ENCODE results near the gene CEP76.

CEP76 gene

DNA sequence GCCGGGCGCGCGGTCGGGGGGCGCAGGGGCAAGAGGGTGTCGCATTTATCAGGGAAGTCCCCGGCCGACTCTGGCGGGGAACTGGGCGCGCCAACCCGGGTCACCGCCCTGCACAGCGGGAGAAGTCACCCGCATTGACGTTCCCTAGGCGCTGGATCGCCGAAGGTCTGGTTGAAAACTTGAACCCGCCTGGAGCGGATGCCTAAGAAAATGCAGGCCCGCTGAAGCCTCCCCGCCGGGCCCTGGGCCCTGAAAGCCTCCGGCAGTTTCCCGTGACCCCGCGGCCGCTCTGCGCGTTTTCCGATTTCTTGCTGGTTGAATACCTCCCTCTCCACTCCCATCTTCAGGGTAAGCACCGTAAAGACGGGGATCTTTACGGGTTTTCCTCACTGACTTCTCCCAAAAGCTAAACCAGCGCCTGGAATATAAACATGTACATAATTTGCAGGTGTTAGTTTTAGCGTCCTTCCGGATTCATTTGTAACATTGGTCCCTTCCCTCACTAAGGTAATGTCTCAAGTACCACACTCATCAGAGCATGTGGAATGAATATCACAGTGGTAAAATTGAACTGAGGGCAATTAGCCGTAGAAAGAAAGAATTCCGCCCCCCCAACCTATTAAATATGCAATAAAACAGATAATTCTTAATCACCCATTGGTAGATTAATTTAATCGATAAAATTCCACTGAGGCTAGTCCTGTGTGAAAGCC lies 43.9 kb downstream of the CEP76 start:
- Histone ChIP-seq H2AFZ (ENCODE audit: low read length, unreplicated experiment) (peak overlapping the region; percentile 98), H3K4me3 (ENCODE audit: low read depth, low read length) (peak overlapping the region; percentile 97), H3K27ac (ENCODE audit: low read depth, low read length) (no peak overlapping the region), H3K4me1 (ENCODE audit: control insufficient read depth, insufficient read depth, low read length, unreplicated experiment) (peaks cover 8% of the 10 kb centered on the region), H3K36me3 (ENCODE audit: insufficient read depth, low read length) (no peaks in the 10 kb centered on the region), H3K79me2 (ENCODE audit: control insufficient read depth, insufficient read depth, low read length, unreplicated experiment) (peaks cover 30% of the 10 kb centered on the region), H3K27me3 (ENCODE audit: insufficient read depth, low read length) (no peaks in the 10 kb centered on the region)

- H3K4me3 ChIP-seq (ENCODE audit: low read depth, low read length) = peak within 1 kb of the TSS; percentile 97
- H3K79me2 ChIP-seq (ENCODE audit: control insufficient read depth, insufficient read depth, low read length, unreplicated experiment) = peaks cover 37% of the 10 kb centered on the region
- H2AFZ ChIP-seq (ENCODE audit: low read length, unreplicated experiment) = peak within 1 kb of the TSS; percentile 98
- H3K27ac ChIP-seq (ENCODE audit: low read depth, low read length) = peak within 1 kb of the TSS; percentile 59
- peaks cover 16% of the 10 kb centered on the region for H3K4me1 ChIP-seq (ENCODE audit: control insufficient read depth, insufficient read depth, low read length, unreplicated experiment)
- no peaks in the 10 kb centered on the region for H3K27me3 ChIP-seq (ENCODE audit: insufficient read depth, low read length)
- no peaks in the 10 kb centered on the region for H3K36me3 ChIP-seq (ENCODE audit: insufficient read depth, low read length)
Measured at GRCh38 chr18:12657684-12658425, 44.7 kb downstream of the CEP76 start, which contains the start of gene SPIRE1. SPIRE1 (minus strand) TSS chr18:12658107; CDS start chr18:12657866, 241 bp downstream.

DNA sequence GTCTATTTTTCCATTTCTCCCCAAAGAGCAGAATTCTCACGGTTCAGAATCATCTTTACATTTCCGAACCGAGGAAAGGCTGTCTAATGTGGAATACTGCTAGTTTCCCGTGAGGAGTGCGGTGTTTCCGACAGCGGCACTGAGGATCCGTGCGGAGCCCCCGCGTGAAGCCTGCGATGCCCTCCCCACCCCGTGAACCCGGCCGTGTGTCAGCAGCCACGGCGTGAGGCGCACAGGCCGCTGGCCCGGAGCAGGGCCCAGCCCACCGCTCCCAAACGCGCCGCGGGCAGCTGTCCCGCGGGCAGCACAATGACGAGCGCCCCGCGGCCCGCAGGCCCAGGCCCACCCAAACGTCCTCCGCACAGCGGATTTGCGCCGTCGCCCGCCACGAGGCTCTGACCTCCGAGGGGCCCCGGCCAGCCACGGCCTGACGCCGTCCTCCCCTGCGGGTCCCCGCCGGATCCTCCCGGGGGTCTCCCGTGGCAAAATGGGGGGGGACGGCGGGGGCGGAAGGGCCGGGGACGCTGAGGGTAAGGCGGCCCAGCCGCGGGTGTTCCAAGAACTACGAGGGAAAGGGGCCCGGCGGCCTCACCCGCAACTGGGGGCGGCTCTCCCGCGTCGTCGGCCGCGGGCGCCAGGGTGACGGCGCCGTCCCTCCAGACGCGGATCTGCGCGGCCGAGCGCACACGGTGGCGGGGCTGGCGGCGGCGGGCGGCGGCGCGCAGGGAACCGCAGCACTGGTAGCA lies 45.4 kb downstream of the CEP76 start:
- H2AFZ ChIP-seq (ENCODE audit: low read length, unreplicated experiment) = peak overlapping the region; percentile 88
- peaks cover 45% of the 10 kb centered on the region for H3K79me2 ChIP-seq (ENCODE audit: control insufficient read depth, insufficient read depth, low read length, unreplicated experiment)
- no peaks in the 10 kb centered on the region for H3K27me3 ChIP-seq (ENCODE audit: insufficient read depth, low read length)
- peaks cover 23% of the 10 kb centered on the region for H3K4me1 ChIP-seq (ENCODE audit: control insufficient read depth, insufficient read depth, low read length, unreplicated experiment)
- peak overlapping the region; percentile 97 for H3K4me3 ChIP-seq (ENCODE audit: low read depth, low read length)
- H3K36me3 ChIP-seq (ENCODE audit: insufficient read depth, low read length) = no peaks in the 10 kb centered on the region
- H3K27ac ChIP-seq (ENCODE audit: low read depth, low read length) = peak overlapping the region; percentile 59

- Histone ChIP-seq H3K79me2 (ENCODE audit: control insufficient read depth, insufficient read depth, low read length, unreplicated experiment) (peaks cover 50% of the 10 kb centered on the region), H3K27ac (ENCODE audit: low read depth, low read length) (peak overlapping the region; percentile 59), H3K4me3 (ENCODE audit: low read depth, low read length) (peak overlapping the region; percentile 97), H2AFZ (ENCODE audit: low read length, unreplicated experiment) (peak overlapping the region; percentile 88), H3K36me3 (ENCODE audit: insufficient read depth, low read length) (no peaks in the 10 kb centered on the region), H3K27me3 (ENCODE audit: insufficient read depth, low read length) (no peaks in the 10 kb centered on the region), H3K4me1 (ENCODE audit: control insufficient read depth, insufficient read depth, low read length, unreplicated experiment) (peaks cover 28% of the 10 kb centered on the region)
Measured at GRCh38 chr18:12656605-12656937, 46.0 kb downstream of the CEP76 start.

- H3K36me3 ChIP-seq (ENCODE audit: insufficient read depth, low read length) = no peaks in the 10 kb centered on the region
- peaks cover 64% of the 10 kb centered on the region for H3K79me2 ChIP-seq (ENCODE audit: control insufficient read depth, insufficient read depth, low read length, unreplicated experiment)
- peak overlapping the region; percentile 97; the same call in 1 of the 2 replicates for H3K4me3 ChIP-seq (ENCODE audit: low read depth, low read length)
- no peaks in the 10 kb centered on the region for H3K27me3 ChIP-seq (ENCODE audit: insufficient read depth, low read length)
- H2AFZ ChIP-seq (ENCODE audit: low read length, unreplicated experiment) = no peak overlapping the region
- peaks cover 28% of the 10 kb centered on the region for H3K4me1 ChIP-seq (ENCODE audit: control insufficient read depth, insufficient read depth, low read length, unreplicated experiment)
- no peak overlapping the region for H3K27ac ChIP-seq (ENCODE audit: low read depth, low read length)
Measured at GRCh38 chr18:12654971-12655370, 47.6 kb downstream of the CEP76 start.

DNA sequence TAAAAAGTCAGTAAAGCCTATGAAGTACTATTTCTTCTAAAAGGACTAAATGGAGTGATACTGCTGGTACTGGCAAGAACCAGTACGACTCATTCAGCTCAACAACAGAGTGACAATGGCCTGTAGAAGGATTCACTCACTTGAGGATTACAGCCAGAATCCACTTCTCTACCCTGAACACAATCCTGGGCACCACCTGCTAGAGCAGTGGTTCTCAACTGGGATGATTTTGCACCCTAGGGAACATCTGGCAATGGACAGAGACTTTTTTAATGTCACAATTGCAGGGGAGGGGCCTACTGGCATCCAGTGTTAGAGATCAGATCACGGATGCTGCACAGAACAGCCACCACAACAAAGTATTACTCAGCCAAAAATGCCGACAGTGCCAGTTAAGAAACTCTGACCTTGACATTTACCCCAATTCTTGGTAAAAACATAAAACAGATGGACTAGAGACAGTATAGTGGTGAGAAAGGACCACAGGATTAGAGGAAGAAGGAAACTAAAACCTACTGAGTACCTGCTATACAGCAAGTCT lies 49.6 kb downstream of the CEP76 start:
- Histone ChIP-seq H3K79me2 (ENCODE audit: control insufficient read depth, insufficient read depth, low read length, unreplicated experiment) (peaks cover 82% of the 10 kb centered on the region), H3K27me3 (ENCODE audit: insufficient read depth, low read length) (no peaks in the 10 kb centered on the region), H3K27ac (ENCODE audit: low read depth, low read length) (peak overlapping the region; percentile 67), H2AFZ (ENCODE audit: low read length, unreplicated experiment) (no peak overlapping the region), H3K36me3 (ENCODE audit: insufficient read depth, low read length) (no peaks in the 10 kb centered on the region), H3K4me3 (ENCODE audit: low read depth, low read length) (peak overlapping the region; percentile 8; the same call in 1 of the 2 replicates), H3K4me1 (ENCODE audit: control insufficient read depth, insufficient read depth, low read length, unreplicated experiment) (peaks cover 28% of the 10 kb centered on the region)

GRCh38 chr18:12651651-12652050 lies 50.9 kb downstream of the CEP76 start:
- Histone ChIP-seq H3K27me3 (ENCODE audit: insufficient read depth, low read length) (no peaks in the 10 kb centered on the region), H3K27ac (ENCODE audit: low read depth, low read length) (0 out of 2 replicates have a peak overlapping the region, but pooled peaks have one; percentile 67), H3K36me3 (ENCODE audit: insufficient read depth, low read length) (no peaks in the 10 kb centered on the region), H3K4me3 (ENCODE audit: low read depth, low read length) (no peak overlapping the region), H2AFZ (ENCODE audit: low read length, unreplicated experiment) (no peak overlapping the region), H3K79me2 (ENCODE audit: control insufficient read depth, insufficient read depth, low read length, unreplicated experiment) (peaks cover 92% of the 10 kb centered on the region), H3K4me1 (ENCODE audit: control insufficient read depth, insufficient read depth, low read length, unreplicated experiment) (peaks cover 28% of the 10 kb centered on the region)

- Histone ChIP-seq H3K36me3 (ENCODE audit: insufficient read depth, low read length) (peaks cover 5% of the 10 kb centered on the region; the same call in 1 of the 2 replicates), H2AFZ (ENCODE audit: low read length, unreplicated experiment) (no peak overlapping the region), H3K4me1 (ENCODE audit: control insufficient read depth, insufficient read depth, low read length, unreplicated experiment) (peaks cover 25% of the 10 kb centered on the region), H3K27ac (ENCODE audit: low read depth, low read length) (no peak overlapping the region), H3K4me3 (ENCODE audit: low read depth, low read length) (no peak overlapping the region), H3K79me2 (ENCODE audit: control insufficient read depth, insufficient read depth, low read length, unreplicated experiment) (peaks cover 90% of the 10 kb centered on the region), H3K27me3 (ENCODE audit: insufficient read depth, low read length) (no peaks in the 10 kb centered on the region)
Measured at GRCh38 chr18:12647773-12648172, 54.8 kb downstream of the CEP76 start.

- Histone ChIP-seq H3K36me3 (ENCODE audit: insufficient read depth, low read length) (peaks cover 5% of the 10 kb centered on the region; the same call in 1 of the 2 replicates), H3K79me2 (ENCODE audit: control insufficient read depth, insufficient read depth, low read length, unreplicated experiment) (peaks cover 86% of the 10 kb centered on the region), H3K27me3 (ENCODE audit: insufficient read depth, low read length) (no peaks in the 10 kb centered on the region), H2AFZ (ENCODE audit: low read length, unreplicated experiment) (no peak overlapping the region), H3K4me1 (ENCODE audit: control insufficient read depth, insufficient read depth, low read length, unreplicated experiment) (peaks cover 22% of the 10 kb centered on the region), H3K27ac (ENCODE audit: low read depth, low read length) (no peak overlapping the region), H3K4me3 (ENCODE audit: low read depth, low read length) (no peak overlapping the region)
Measured at GRCh38 chr18:12645751-12646203, 56.7 kb downstream of the CEP76 start.

DNA sequence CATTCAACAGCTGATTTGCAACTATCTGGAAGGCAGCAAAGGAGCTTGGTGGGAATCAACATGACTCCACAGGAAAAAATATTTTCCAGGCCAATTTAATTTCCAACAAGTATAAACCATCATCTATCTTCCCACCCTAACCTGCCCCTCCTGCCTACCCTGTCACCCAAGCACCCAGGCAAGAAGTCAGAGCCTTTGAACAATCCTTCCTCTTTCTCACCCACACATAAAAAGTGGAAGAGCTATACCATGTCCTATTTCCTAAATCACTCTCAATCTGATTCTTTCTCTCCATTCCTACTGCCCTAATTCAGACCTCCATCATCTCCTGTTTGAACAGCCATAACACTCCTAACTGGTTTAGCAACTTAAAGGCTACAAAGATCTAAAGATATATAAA lies 57.3 kb downstream of the CEP76 start:
- no peaks in the 10 kb centered on the region for H3K27me3 ChIP-seq (ENCODE audit: insufficient read depth, low read length)

More for the DNA sequence above, 57.3 kb downstream of the CEP76 start:
- Histone ChIP-seq H3K79me2 (ENCODE audit: control insufficient read depth, insufficient read depth, low read length, unreplicated experiment) (peaks cover 87% of the 10 kb centered on the region), H3K4me3 (ENCODE audit: low read depth, low read length) (no peak overlapping the region), H2AFZ (ENCODE audit: low read length, unreplicated experiment) (no peak overlapping the region), H3K4me1 (ENCODE audit: control insufficient read depth, insufficient read depth, low read length, unreplicated experiment) (peaks cover 27% of the 10 kb centered on the region), H3K27ac (ENCODE audit: low read depth, low read length) (no peak overlapping the region), H3K36me3 (ENCODE audit: insufficient read depth, low read length) (peaks cover 5% of the 10 kb centered on the region; the same call in 1 of the 2 replicates)
